MM.1S (cell line): ENCODE measurements around the gene PRKAG2.

ENCODE experiments used
- DNase-seq: peaks from one replicate; pipeline ENCODE4 v3.0.0-alpha.2; 2015
- H2AFZ ChIP-seq: fragments of 300-600 bp; sonication (generic); 2 replicates; pipeline ENCODE4 v1.6.0; 2016; ENCODE audit warnings: antibody characterized with exemption, low read length
- H3F3A ChIP-seq: fragments of 300-600 bp; sonication (generic); 2 replicates; pipeline ENCODE4 v1.6.1; 2016; ENCODE audit warnings: mild to moderate bottlenecking, antibody characterized with exemption, low read length, moderate library complexity, mixed read lengths; ENCODE audit not compliant: insufficient read depth
- H3K27ac ChIP-seq: fragments of 300-600 bp; sonication (generic); 2 replicates; pipeline ENCODE4 v1.5.1; 2016; ENCODE audit warnings: mild to moderate bottlenecking, low read length
- H3K27me3 ChIP-seq: fragments of 300-600 bp; sonication (generic); replicated peaks from 2 replicates; pipeline ENCODE4 v1.6.0; 2016; ENCODE audit warnings: low read length; ENCODE audit not compliant: insufficient read depth
- H3K36me3 ChIP-seq: fragments of 300-600 bp; sonication (generic); replicated peaks from 2 replicates; pipeline ENCODE4 v1.6.1; 2016; ENCODE audit warnings: mild to moderate bottlenecking, low read length, mixed read lengths; ENCODE audit not compliant: insufficient read depth
- H3K4me1 ChIP-seq: fragments of 300-600 bp; sonication (generic); 2 replicates; pipeline ENCODE4 v1.6.1; 2016; ENCODE audit warnings: low read length, mixed read lengths
- H3K4me2 ChIP-seq: fragments of 300-600 bp; sonication (generic); 2 replicates; pipeline ENCODE4 v1.6.0; 2016; ENCODE audit warnings: low read depth, low read length
- H3K4me3 ChIP-seq: fragments of 300-600 bp; sonication (generic); 2 replicates; pipeline ENCODE4 v1.5.1; 2016; ENCODE audit warnings: low read length, mixed read lengths
- H3K79me2 ChIP-seq: fragments of 300-600 bp; sonication (generic); 2 replicates; pipeline ENCODE4 v1.6.1; 2016; ENCODE audit warnings: mixed run types, low read length, mixed read lengths
- H3K9ac ChIP-seq: fragments of 300-600 bp; sonication (generic); 2 replicates; pipeline ENCODE4 v1.6.1; 2016; ENCODE audit warnings: low read length, mixed read lengths
- H3K9me2 ChIP-seq: fragments of 300-600 bp; sonication (generic); replicated peaks from 2 replicates; pipeline ENCODE4 v1.6.1; 2016; ENCODE audit warnings: mild to moderate bottlenecking, low read length, mixed read lengths; ENCODE audit not compliant: insufficient read depth
- H3K9me3 ChIP-seq: fragments of 300-600 bp; sonication (generic); replicated peaks from 2 replicates; pipeline ENCODE4 v1.6.1; 2016; ENCODE audit warnings: mild to moderate bottlenecking, low read length, mixed read lengths; ENCODE audit not compliant: insufficient read depth
- H4K20me1 ChIP-seq: fragments of 300-600 bp; sonication (generic); 2 replicates; pipeline ENCODE4 v1.6.1; 2016; ENCODE audit warnings: mild to moderate bottlenecking, low read length, moderate library complexity, mixed read lengths; ENCODE audit not compliant: insufficient read depth
- CTCF ChIP-seq: fragments of 300-600 bp; sonication (generic); IDR thresholded peaks from 2 replicates; pipeline ENCODE4 v1.5.1; 2016; ENCODE audit warnings: antibody characterized with exemption, low read length, mixed read lengths
- EZH2 ChIP-seq: fragments of 300-600 bp; sonication (generic); optimal IDR thresholded peaks from 2 replicates; pipeline ENCODE3; 2017; ENCODE audit warnings: low read depth, mild to moderate bottlenecking, antibody characterized with exemption, low read length, mixed read lengths
- EZH2phosphoT487 ChIP-seq: fragments of 300-600 bp; sonication (generic); IDR thresholded peaks from 2 replicates; pipeline ENCODE4 v1.6.1; 2018; ENCODE audit warnings: antibody characterized with exemption, low read length

Gene PRKAG2

GRCh38 chr7:151729521-151729921, 147.4 kb downstream of the PRKAG2 start:
- peaks cover 31% of the 10 kb centered on the region for H3K27me3 ChIP-seq
- H3K36me3 ChIP-seq: no peaks in the 10 kb centered on the region
- no peak overlapping the region for H3K4me2 ChIP-seq
- no peak overlapping the region for H3K9ac ChIP-seq
- H3K27ac ChIP-seq: no peak overlapping the region
- H3F3A ChIP-seq: no peaks in the 10 kb centered on the region
- H3K79me2 ChIP-seq: no peaks in the 10 kb centered on the region
- no peak overlapping the region for H2AFZ ChIP-seq
- H3K4me1 ChIP-seq: no peaks in the 10 kb centered on the region
- H3K9me3 ChIP-seq: no peaks in the 10 kb centered on the region
- no peak overlapping the region for H3K4me3 ChIP-seq
- H3K9me2 ChIP-seq: no peaks in the 10 kb centered on the region
- no peak for DNase-seq
- TF ChIP-seq EZH2phosphoT487 (no peak), EZH2 (no peak), CTCF (no peak)
- no peaks in the 10 kb centered on the region for H4K20me1 ChIP-seq

- H3F3A ChIP-seq: no peaks in the 10 kb centered on the region
- H3K9ac ChIP-seq: no peak overlapping the region
- no peaks in the 10 kb centered on the region for H3K9me3 ChIP-seq
- no peak for TF ChIP-seq EZH2
- no peak for TF ChIP-seq EZH2phosphoT487
- no peak for TF ChIP-seq CTCF
- H2AFZ ChIP-seq: no peak overlapping the region
- H3K27me3 ChIP-seq: peaks cover 38% of the 10 kb centered on the region
- no peaks in the 10 kb centered on the region for H3K79me2 ChIP-seq
- H4K20me1 ChIP-seq: no peaks in the 10 kb centered on the region
- no peak overlapping the region for H3K4me2 ChIP-seq
- no peak overlapping the region for H3K27ac ChIP-seq
- no peaks in the 10 kb centered on the region for H3K36me3 ChIP-seq
- no peak for DNase-seq
- no peak overlapping the region for H3K4me3 ChIP-seq
- H3K9me2 ChIP-seq: no peaks in the 10 kb centered on the region
- H3K4me1 ChIP-seq: no peaks in the 10 kb centered on the region
Measured at GRCh38 chr7:151728746-151729145, 148.2 kb downstream of the PRKAG2 start.

GRCh38 chr7:151728286-151728660, 148.6 kb downstream of the PRKAG2 start:
- Histone ChIP-seq H2AFZ (no peak overlapping the region), H3K9ac (no peak overlapping the region), H3K36me3 (no peaks in the 10 kb centered on the region), H3K9me2 (no peaks in the 10 kb centered on the region), H3K4me1 (no peaks in the 10 kb centered on the region), H3K9me3 (no peaks in the 10 kb centered on the region), H3K27me3 (peaks cover 43% of the 10 kb centered on the region), H3K4me3 (no peak overlapping the region), H3K27ac (no peak overlapping the region), H3F3A (no peaks in the 10 kb centered on the region), H3K4me2 (no peak overlapping the region), H3K79me2 (no peaks in the 10 kb centered on the region), H4K20me1 (no peaks in the 10 kb centered on the region)
- TF ChIP-seq EZH2 (no peak), EZH2phosphoT487 (no peak), CTCF (no peak)
- no peak for DNase-seq
